OCI-LY3 (cell line): ENCODE data around the gene GPR137.

Source experiments
- H2AFZ ChIP-seq: fragments of 200-600, 300-600 bp; shearing (Covaris generic); 2 replicates; pipeline ENCODE4 v1.6.0; 2014; ENCODE audit warnings: antibody characterized with exemption, low read depth, low read length
- H3K27ac ChIP-seq: fragments of 200-600, 300-600 bp; sonication (generic); 2 replicates; pipeline ENCODE4 v1.5.1; 2014; ENCODE audit warnings: mild to moderate bottlenecking, low read length, moderate library complexity, mixed read lengths
- H3K27me3 ChIP-seq: fragments of 200-600, 300-600 bp; sonication (generic); 2 replicates; pipeline ENCODE4 v1.6.1; 2014; ENCODE audit warnings: low read depth, low read length, mixed read lengths
- H3K36me3 ChIP-seq: fragments of 200-600, 300-600 bp; sonication (generic); replicated peaks from 2 replicates; pipeline ENCODE3; 2014; ENCODE audit warnings: low read depth, low read length, mixed read lengths
- H3K4me1 ChIP-seq: fragments of 300-600, 200-600 bp; sonication (generic); 2 replicates; pipeline ENCODE4 v1.6.1; 2014; ENCODE audit warnings: low read length, mixed read lengths
- H3K4me2 ChIP-seq: fragments of 200-600, 300-600 bp; sonication (generic); 2 replicates; pipeline ENCODE4 v1.6.1; 2014; ENCODE audit warnings: low read length, mixed read lengths
- H3K4me3 ChIP-seq: fragments of 300-600, 200-600 bp; sonication (generic); 2 replicates; pipeline ENCODE4 v1.5.1; 2014; ENCODE audit warnings: antibody characterized with exemption, mild to moderate bottlenecking, low read length, moderate library complexity
- H3K79me2 ChIP-seq: fragments of 300-600, 200-600 bp; shearing (Covaris generic); 2 replicates; pipeline ENCODE4 v1.6.1; 2014; ENCODE audit warnings: mild to moderate bottlenecking, low read length, mixed read lengths
- H3K9ac ChIP-seq: fragments of 300-600, 200-600 bp; shearing (Covaris generic); 2 replicates; pipeline ENCODE4 v1.6.0; 2014; ENCODE audit warnings: mild to moderate bottlenecking, low read length, moderate library complexity
- H3K9me3 ChIP-seq: fragments of 200-600, 300-600 bp; shearing (Covaris generic); 2 replicates; pipeline ENCODE4 v1.6.1; 2014; ENCODE audit warnings: low read length, mixed read lengths; ENCODE audit not compliant: insufficient read depth
- H4K20me1 ChIP-seq: fragments of 200-600, 300-600 bp; sonication (generic); 2 replicates; pipeline ENCODE4 v1.6.1; 2016; ENCODE audit warnings: low read length, mixed read lengths; ENCODE audit not compliant: insufficient read depth
- CTCF ChIP-seq: fragments of 200-600, 300-600 bp; sonication (generic); IDR thresholded peaks from 2 replicates; pipeline ENCODE4 v1.5.1; 2014; ENCODE audit warnings: antibody characterized with exemption, low read length, low read depth
- EZH2phosphoT487 ChIP-seq: fragments of 200-600 bp; shearing (Covaris generic); IDR thresholded peaks from 2 replicates; pipeline ENCODE4 v1.6.1; 2018; ENCODE audit warnings: antibody characterized with exemption, mixed run types, low read depth

The GPR137 gene

GRCh38 chr11:64263021-64263946 is 22.4 kb upstream of the GPR137 start:
- H3K4me3 ChIP-seq: no peak overlapping the region
- no peak overlapping the region for H3K4me2 ChIP-seq
- H3K79me2 ChIP-seq: no peaks in the 10 kb centered on the region
- H4K20me1 ChIP-seq: no peaks in the 10 kb centered on the region
- TF ChIP-seq CTCF: no peak
- no peak for TF ChIP-seq EZH2phosphoT487
- H3K4me1 ChIP-seq: peaks cover 21% of the 10 kb centered on the region
- H3K36me3 ChIP-seq: peaks cover 54% of the 10 kb centered on the region
- H3K9me3 ChIP-seq: no peaks in the 10 kb centered on the region
- no peaks in the 10 kb centered on the region for H3K27me3 ChIP-seq
- H3K27ac ChIP-seq: no peak overlapping the region
- no peak overlapping the region for H2AFZ ChIP-seq
- no peak overlapping the region for H3K9ac ChIP-seq

DNA sequence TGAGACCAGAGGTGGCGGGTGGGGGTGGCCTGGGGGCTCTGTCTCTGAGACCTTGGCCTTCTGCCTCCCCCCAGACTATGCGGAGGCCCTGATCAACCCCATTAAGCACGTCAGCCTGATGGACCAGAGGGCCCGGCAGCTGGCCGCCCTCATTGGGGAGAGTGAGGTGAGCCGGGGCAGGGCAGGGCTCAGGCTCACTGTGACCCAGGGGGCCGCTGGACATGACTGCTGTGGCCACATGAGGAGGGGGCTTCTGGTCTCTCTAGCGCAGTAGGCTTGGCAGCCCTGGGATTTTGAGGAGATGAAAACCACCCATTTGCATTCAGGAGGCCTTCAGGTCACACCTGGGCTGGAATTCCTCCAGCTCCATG is 21.7 kb upstream of the GPR137 start:
- H3K9me3 ChIP-seq: no peaks in the 10 kb centered on the region
- H3K79me2 ChIP-seq: peaks cover 4% of the 10 kb centered on the region; the same call in 1 of the 2 replicates
- no peak overlapping the region for H2AFZ ChIP-seq
- H4K20me1 ChIP-seq: no peaks in the 10 kb centered on the region
- no peak overlapping the region for H3K9ac ChIP-seq
- no peak for TF ChIP-seq EZH2phosphoT487
- no peak overlapping the region for H3K27ac ChIP-seq
- H3K4me3 ChIP-seq: no peak overlapping the region
- peaks cover 25% of the 10 kb centered on the region for H3K4me1 ChIP-seq
- no peak overlapping the region for H3K4me2 ChIP-seq
- H3K36me3 ChIP-seq: peaks cover 48% of the 10 kb centered on the region
- H3K27me3 ChIP-seq: no peaks in the 10 kb centered on the region

DNA sequence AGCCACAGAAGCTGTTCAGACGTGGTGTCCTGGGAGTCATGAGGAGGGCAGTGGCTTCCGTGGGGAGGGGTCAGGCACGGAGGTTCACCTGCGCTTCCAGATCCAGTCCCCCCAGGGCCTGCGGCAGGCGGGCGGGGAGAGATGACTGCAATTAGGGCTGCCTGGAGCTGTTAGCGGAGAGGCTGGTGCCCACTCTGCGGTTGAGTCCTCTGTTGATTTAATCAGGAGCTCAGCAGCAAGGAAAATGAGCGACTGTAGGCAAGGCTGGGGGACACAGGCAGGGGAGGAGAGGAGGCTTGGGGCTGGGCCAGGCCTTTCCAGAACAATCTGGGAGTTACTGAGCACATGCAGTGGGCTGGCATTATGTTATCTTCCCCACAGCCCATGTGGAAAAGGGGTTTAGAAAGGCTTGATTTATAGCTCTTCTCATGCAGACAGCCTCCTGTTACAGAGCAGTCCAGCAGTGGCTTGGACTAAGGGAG is 21.2 kb upstream of the GPR137 start:
- H3K4me3 ChIP-seq: no peak overlapping the region
- no peak overlapping the region for H3K9ac ChIP-seq
- no peaks in the 10 kb centered on the region for H3K9me3 ChIP-seq
- H3K4me1 ChIP-seq: peaks cover 22% of the 10 kb centered on the region
- no peaks in the 10 kb centered on the region for H4K20me1 ChIP-seq
- H2AFZ ChIP-seq: no peak overlapping the region
- TF ChIP-seq EZH2phosphoT487 (no peak), CTCF (no peak)
- H3K27me3 ChIP-seq: no peaks in the 10 kb centered on the region
- H3K79me2 ChIP-seq: peaks cover 4% of the 10 kb centered on the region; the same call in 1 of the 2 replicates
- no peak overlapping the region for H3K4me2 ChIP-seq
- H3K36me3 ChIP-seq: peaks cover 44% of the 10 kb centered on the region
- H3K27ac ChIP-seq: no peak overlapping the region

GRCh38 chr11:64265176-64266160 is 20.2 kb upstream of the GPR137 start:
- Histone ChIP-seq H3K36me3 (peaks cover 34% of the 10 kb centered on the region), H2AFZ (no peak overlapping the region)

More at GRCh38 chr11:64265176-64266160, 20.2 kb upstream of the GPR137 start:
- Histone ChIP-seq H3K9ac (no peak overlapping the region), H3K27ac (no peak overlapping the region), H3K79me2 (peaks cover 4% of the 10 kb centered on the region; the same call in 1 of the 2 replicates), H3K4me3 (no peak overlapping the region), H3K4me2 (no peak overlapping the region), H3K9me3 (no peaks in the 10 kb centered on the region), H3K4me1 (peaks cover 11% of the 10 kb centered on the region), H4K20me1 (no peaks in the 10 kb centered on the region), H3K27me3 (no peaks in the 10 kb centered on the region)
- TF ChIP-seq EZH2phosphoT487 (no peak), CTCF (no peak)
